Activated CD8-positive, alpha-beta memory T cell treated with anti-CD3 and anti-CD28 coated beads for 4 hours (primary cell): ENCODE results near the gene EIF2B5.
"Not testable (repeated sequence)": the region's sequence is repeated elsewhere in the genome, so short reads cannot be mapped to it uniquely, and the experiment has no call there.

Experiments used
- DNase-seq, 2 donors: peaks; one replicate each; pipeline ENCODE4 v3.0.0-alpha.2; 2020; ENCODE audit warnings: low read depth in 2 of 2

Gene EIF2B5

GRCh38 chr3:184145751-184146270 lies 10.7 kb downstream of the EIF2B5 start:
- DNase-seq = no peak

- DNase-seq = no peak
Measured at GRCh38 chr3:184148076-184148475, 12.9 kb downstream of the EIF2B5 start.

- no peak for DNase-seq
Measured at GRCh38 chr3:184149123-184149522, 14.0 kb downstream of the EIF2B5 start.

GRCh38 chr3:184149770-184150169 lies 14.6 kb downstream of the EIF2B5 start:
- not testable (repeated sequence) for DNase-seq

DNA sequence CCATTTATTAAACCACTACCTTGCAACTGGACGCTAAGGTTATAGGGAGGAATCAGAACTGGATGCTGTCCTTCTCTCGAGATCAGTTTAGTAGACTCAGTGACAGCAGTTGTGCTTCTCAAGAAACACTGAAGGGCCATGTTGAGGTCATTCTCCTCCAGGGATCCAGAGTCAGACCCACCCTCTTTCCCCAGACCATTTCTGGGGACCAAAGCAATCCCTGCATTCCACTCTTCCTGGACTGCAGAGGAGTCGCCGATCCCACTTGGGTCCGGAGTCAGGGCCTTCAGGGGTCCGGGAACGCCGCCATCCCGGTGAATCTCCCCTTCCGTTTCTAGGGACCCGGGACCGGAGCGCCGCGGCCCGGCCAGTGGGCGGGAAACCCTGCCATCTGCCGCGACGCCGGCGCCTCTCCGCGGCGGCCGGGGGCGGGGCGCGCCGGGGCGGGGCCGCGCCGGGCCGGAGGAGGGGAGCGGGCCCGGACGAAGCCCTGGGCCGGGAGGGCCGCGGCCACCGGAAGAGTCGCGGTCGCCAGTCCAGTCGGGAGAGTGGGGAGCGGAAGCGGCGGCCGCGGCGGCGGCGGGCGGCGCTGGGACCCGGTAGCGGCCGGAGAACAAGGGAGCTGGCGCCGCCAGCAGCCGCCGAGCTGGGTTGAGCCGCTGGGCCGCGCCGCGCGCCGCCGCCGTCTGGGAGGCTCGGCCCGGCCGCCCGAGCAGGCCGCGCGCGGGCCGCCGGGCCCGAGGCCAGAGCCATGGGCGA lies 19.9 kb downstream of the EIF2B5 start, which contains the start of gene DVL3:
TSS of gene DVL3 (plus strand) at position 493 of the 759 bp plus-strand sequence. CDS start at position 752, 259 bp downstream.
- DNase-seq = no peak

DNA sequence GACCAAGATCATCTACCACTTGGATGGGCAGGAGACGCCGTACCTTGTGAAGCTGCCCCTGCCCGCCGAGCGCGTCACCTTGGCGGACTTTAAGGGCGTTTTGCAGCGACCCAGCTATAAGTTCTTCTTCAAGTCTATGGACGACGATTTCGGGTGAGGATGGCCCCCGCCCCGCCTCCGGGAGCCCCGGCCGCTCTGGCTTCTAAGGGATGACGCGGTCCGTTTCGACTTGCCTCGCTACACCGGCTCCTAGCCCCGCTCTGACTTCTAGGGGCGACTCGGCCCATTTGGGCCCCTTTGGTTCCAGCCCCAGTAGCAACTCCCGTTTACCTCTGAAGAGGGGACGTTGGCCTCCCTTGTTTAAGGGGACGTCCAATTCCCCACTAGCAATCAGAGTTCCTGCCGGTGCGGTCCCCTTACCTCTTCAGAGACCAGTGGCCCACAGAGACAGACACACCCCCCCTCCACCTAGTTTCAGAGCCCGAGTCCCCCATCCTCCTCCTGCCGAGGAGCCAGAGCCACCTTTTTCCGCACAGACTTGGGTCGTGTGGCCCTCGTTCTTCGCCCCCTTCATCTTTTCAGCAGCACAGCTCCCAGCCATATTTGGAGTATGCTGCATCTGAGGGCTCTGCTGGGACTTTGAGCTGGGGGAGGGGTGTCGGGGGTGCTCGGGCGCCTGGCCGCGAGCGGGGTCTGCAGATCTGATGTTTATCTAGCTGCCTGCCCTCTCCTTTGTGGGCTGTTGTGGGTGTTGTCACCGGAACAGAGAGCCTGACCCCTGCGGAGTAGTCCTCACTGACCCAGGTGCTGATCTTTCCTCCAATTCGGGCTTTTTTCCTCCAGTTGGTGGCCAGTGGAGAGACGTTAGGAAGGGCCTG lies 20.7 kb downstream of the EIF2B5 start:
- no peak for DNase-seq

GRCh38 chr3:184156522-184156955 lies 21.4 kb downstream of the EIF2B5 start:
- DNase-seq = no peak

- DNase-seq = no peak
Measured at GRCh38 chr3:184157206-184157605, 22.0 kb downstream of the EIF2B5 start.

- no peak for DNase-seq
Measured at GRCh38 chr3:184158404-184158803, 23.2 kb downstream of the EIF2B5 start.

DNA sequence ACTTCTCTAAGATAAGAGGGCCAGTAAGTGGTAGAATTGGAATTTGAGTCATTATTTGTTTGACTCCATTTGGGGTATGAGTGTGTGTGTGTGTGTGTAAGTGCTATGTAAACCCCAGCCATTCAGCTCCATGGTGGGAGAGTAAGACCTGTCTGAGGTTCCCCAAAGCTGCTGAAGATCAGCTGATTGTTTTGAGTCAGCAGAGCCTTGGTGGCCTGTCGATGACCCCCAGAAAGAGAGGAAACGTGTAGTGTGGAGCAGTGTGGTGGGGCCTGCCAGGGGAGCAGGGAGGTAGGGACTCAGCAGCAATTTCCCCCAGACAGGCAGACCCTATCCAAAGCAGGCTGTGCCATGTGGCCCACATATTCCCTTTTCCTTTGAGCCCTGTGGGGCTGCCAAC lies 25.3 kb downstream of the EIF2B5 start:
- DNase-seq = no peak

GRCh38 chr3:184162571-184163070 lies 27.5 kb downstream of the EIF2B5 start:
- not testable (repeated sequence) for DNase-seq

DNA sequence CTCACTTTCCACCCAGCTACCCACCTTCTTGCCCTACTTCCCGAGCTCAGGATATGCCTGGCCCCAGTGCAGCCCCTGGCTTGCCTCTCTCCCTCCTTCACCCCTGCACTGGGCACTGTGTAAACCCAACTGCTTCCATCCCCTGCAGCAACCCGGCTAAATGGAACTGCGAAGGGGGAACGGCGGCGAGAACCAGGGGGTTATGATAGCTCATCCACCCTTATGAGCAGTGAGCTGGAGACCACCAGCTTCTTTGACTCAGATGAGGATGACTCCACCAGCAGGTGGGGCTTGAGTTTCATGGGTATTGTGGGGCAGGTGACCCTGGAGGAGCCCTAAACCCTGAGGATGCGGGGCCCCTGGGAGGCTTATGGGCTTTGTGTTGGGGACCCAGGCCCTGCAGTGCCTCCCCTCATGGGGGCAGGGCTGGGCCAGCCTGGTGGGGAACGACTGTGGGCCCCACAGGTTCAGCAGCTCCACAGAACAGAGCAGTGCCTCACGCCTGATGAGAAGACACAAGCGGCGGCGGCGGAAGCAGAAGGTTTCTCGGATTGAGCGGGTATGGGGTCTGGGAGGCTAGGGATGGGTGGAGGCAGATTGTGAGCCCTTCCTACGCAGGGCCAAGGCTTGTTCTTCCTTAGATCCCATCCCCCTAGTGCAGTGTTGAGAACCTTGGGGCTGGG lies 29.6 kb downstream of the EIF2B5 start:
- no peak for DNase-seq

GRCh38 chr3:184165543-184165942 lies 30.4 kb downstream of the EIF2B5 start:
- no peak for DNase-seq

DNA sequence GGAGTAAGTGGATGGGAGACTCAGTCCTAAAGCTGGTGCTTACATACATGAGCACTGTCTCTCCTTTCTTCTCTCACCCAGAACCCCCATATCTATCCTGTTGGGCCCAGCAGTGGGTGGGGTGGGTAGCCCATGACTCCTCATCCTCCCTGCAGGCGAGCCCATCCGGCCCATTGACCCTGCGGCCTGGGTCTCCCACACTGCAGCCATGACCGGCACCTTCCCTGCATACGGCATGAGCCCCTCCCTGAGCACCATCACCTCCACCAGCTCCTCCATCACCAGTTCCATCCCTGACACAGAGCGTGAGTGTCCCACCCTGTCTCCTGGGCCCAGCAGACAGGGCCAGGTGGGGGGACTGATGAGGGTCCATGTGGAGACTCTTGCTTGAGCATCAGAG lies 31.5 kb downstream of the EIF2B5 start:
- DNase-seq = no peak

DNA sequence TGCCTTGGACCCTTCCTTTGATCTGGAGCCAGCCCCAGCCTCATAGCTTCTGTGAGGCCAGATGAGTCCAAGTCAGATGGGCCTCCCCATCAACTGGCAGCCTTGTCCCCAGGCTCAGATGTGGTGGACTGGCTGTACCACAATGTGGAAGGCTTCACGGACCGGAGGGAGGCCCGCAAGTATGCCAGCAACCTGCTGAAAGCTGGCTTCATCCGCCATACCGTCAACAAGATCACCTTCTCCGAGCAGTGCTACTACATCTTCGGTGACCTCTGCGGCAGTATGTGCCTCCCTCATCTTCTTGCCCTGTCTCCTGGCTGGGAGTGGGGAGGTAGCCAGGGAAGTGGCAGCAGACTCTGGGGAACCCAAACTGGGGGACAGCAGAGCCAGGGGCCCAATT lies 32.6 kb downstream of the EIF2B5 start:
- no peak for DNase-seq

- no peak for DNase-seq
Measured at GRCh38 chr3:184168363-184169120, 33.4 kb downstream of the EIF2B5 start.

GRCh38 chr3:184169896-184170875 lies 35.0 kb downstream of the EIF2B5 start:
- no peak for DNase-seq

- no peak for DNase-seq
Measured at GRCh38 chr3:184171562-184171961, 36.4 kb downstream of the EIF2B5 start.

- DNase-seq = no peak
Measured at GRCh38 chr3:184172681-184173373, 37.7 kb downstream of the EIF2B5 start.
